IMR-90 (cell line): ENCODE data around the gene PLAGL1. TPM values are rescaled to one million over a fixed set of nuclear protein-coding genes. Genes with fewer than 3 reads are reported as not detected.

Experiments
- ATAC-seq: fragments of 200-7000 bp; cut with Tn5 transposase; 2 replicates; pipeline ENCODE4 v1.9.1; 2020; ENCODE audit warnings: low read depth, mild to moderate bottlenecking, moderate library complexity
- BruUV-seq: library from RNA; stranded (reverse); fragments of 400-500 nt; replicated peaks from 2 replicates; lab custom pipeline; 2021; lab: Mats Ljungman, UMichigan
- CTCF ChIA-PET: fragments of 300-600 bp; formaldehyde crosslinking; extraction: SDS; loops from one replicate; lab custom pipeline; 2021; ENCODE audit warnings: antibody characterized with exemption; lab: Yijun Ruan, JAX
- POLR2A ChIA-PET: fragments of 300-600 bp; sonication (Branson Sonifier 250); formaldehyde crosslinking; loops from one replicate; lab custom pipeline; 2022; ENCODE audit warnings: antibody characterized with exemption; ENCODE audit not compliant: unreplicated experiment; lab: Charles Lee
- DNase-seq: peaks from one replicate; pipeline ENCODE4 v3.0.0; 2013
- H2AFZ ChIP-seq: replicated peaks from 2 replicates; pipeline ENCODE3; 2013; ENCODE audit warnings: low read length, mild to moderate bottlenecking; ENCODE audit not compliant: poor library complexity
- H2AK5ac ChIP-seq: 2 replicates; pipeline ENCODE4 v1.6.1; 2013; ENCODE audit warnings: low read depth, low read length, inconsistent platforms
- H2AK9ac ChIP-seq: replicated peaks from 2 replicates; pipeline ENCODE3; 2013; ENCODE audit warnings: mild to moderate bottlenecking, low read depth, low read length, moderate library complexity; ENCODE audit not compliant: poor library complexity
- H2BK120ac ChIP-seq: 2 replicates; pipeline ENCODE4 v1.6.1; 2013; ENCODE audit warnings: low read depth, low read length, inconsistent platforms
- H2BK15ac ChIP-seq: 3 replicates; pipeline ENCODE4 v1.6.1; 2013; ENCODE audit warnings: low read depth, low read length, inconsistent platforms
- H2BK20ac ChIP-seq: 2 replicates; pipeline ENCODE4 v1.6.1; 2013; ENCODE audit warnings: low read depth, mild to moderate bottlenecking, inconsistent platforms, low read length, moderate library complexity
- H2BK5ac ChIP-seq: 2 replicates; pipeline ENCODE4 v1.6.1; 2013; ENCODE audit warnings: mild to moderate bottlenecking, low read depth, low read length, inconsistent platforms; ENCODE audit not compliant: poor library complexity, severe bottlenecking
- H3K14ac ChIP-seq: replicated peaks from 2 replicates; pipeline ENCODE4 v1.6.1; 2013; ENCODE audit warnings: low read depth, low read length, inconsistent platforms
- H3K18ac ChIP-seq: 2 replicates; pipeline ENCODE4 v1.6.1; 2013; ENCODE audit warnings: low read depth, low read length, control low read depth
- H3K23ac ChIP-seq: 2 replicates; pipeline ENCODE4 v1.6.1; 2013; ENCODE audit warnings: low read depth, low read length, inconsistent platforms
- H3K27ac ChIP-seq: 2 replicates; pipeline ENCODE4 v1.5.1; 2013; ENCODE audit warnings: mild to moderate bottlenecking, control low read depth, low read length; ENCODE audit not compliant: insufficient read depth
- H3K27me3 ChIP-seq: 2 replicates; pipeline ENCODE4 v1.6.1; 2013; ENCODE audit warnings: low read length; ENCODE audit not compliant: control insufficient read depth, insufficient read depth
- H3K36me3 ChIP-seq: 2 replicates; pipeline ENCODE4 v1.6.1; 2013; ENCODE audit warnings: low read length, mixed read lengths; ENCODE audit not compliant: control insufficient read depth, insufficient read depth
- H3K4ac ChIP-seq: 2 replicates; pipeline ENCODE4 v1.6.1; 2013; ENCODE audit warnings: low read depth, low read length, inconsistent platforms
- H3K4me1 ChIP-seq: 2 replicates; pipeline ENCODE4 v1.6.1; 2013; ENCODE audit warnings: low read length, mixed read lengths; ENCODE audit not compliant: control insufficient read depth, insufficient read depth
- H3K4me2 ChIP-seq: 2 replicates; pipeline ENCODE4 v1.6.1; 2013; ENCODE audit warnings: low read depth, mild to moderate bottlenecking, control low read depth, low read length, moderate library complexity
- H3K4me3 ChIP-seq: 2 replicates; pipeline ENCODE4 v1.5.1; 2013; ENCODE audit warnings: low read depth, mild to moderate bottlenecking, control low read depth, low read length, moderate library complexity; ENCODE audit not compliant: insufficient read depth
- H3K56ac ChIP-seq: 2 replicates; pipeline ENCODE4 v1.6.1; 2013; ENCODE audit warnings: low read length, inconsistent platforms; ENCODE audit not compliant: insufficient read depth; ENCODE audit errors: extremely low read depth
- H3K79me1 ChIP-seq, 2 experiments: 2 replicates each; pipeline ENCODE4 v1.6.1; 2013; ENCODE audit warnings: low read length in 2 of 2, inconsistent platforms in 1 of 2, low read depth in 1 of 2
- H3K9ac ChIP-seq: 2 replicates; pipeline ENCODE4 v1.6.1; 2013; ENCODE audit warnings: low read depth, low read length, control low read depth
- H3K9me1 ChIP-seq: 2 replicates; pipeline ENCODE4 v1.6.1; 2013; ENCODE audit warnings: low read length, inconsistent platforms; ENCODE audit not compliant: insufficient read depth
- H3K9me3 ChIP-seq: 2 replicates; pipeline ENCODE4 v1.6.1; 2013; ENCODE audit warnings: low read length; ENCODE audit not compliant: control insufficient read depth, insufficient read depth
- H4K20me1 ChIP-seq: 2 replicates; pipeline ENCODE4 v1.6.1; 2013; ENCODE audit warnings: low read length, inconsistent platforms; ENCODE audit not compliant: insufficient read depth
- H4K5ac ChIP-seq: 2 replicates; pipeline ENCODE4 v1.6.1; 2013; ENCODE audit warnings: mild to moderate bottlenecking, low read depth, low read length, control low read depth
- H4K8ac ChIP-seq, 2 experiments: 2 replicates each; pipeline ENCODE4 v1.6.1; 2013; ENCODE audit warnings: low read depth in 2 of 2, low read length in 2 of 2, control low read depth in 1 of 2, inconsistent platforms in 1 of 2
- H4K91ac ChIP-seq: 2 replicates; pipeline ENCODE4 v1.6.1; 2013; ENCODE audit warnings: low read depth, low read length, inconsistent platforms; ENCODE audit not compliant: insufficient read depth
- BHLHE40 ChIP-seq: fragments of 150-350 bp; IDR thresholded peaks from 2 replicates; pipeline ENCODE4 v1.6.1; 2016; ENCODE audit warnings: mild to moderate bottlenecking, low read depth, low read length
- CEBPB ChIP-seq: IDR thresholded peaks from 2 replicates; pipeline ENCODE4 v1.6.1; 2012; ENCODE audit warnings: low read depth, low read length, improper control_type of control experiment
- CHD1 ChIP-seq: IDR thresholded peaks from 2 replicates; pipeline ENCODE4 v1.6.1; 2012; ENCODE audit warnings: low read depth, low read length, improper control_type of control experiment
- CTCF ChIP-seq: conservative IDR thresholded peaks from 2 replicates; pipeline ENCODE4 v1.5.1; 2012; ENCODE audit warnings: mild to moderate bottlenecking, low read depth, low read length, improper control_type of control experiment
- ELK1 ChIP-seq: fragments of 150-350 bp; IDR thresholded peaks from 2 replicates; pipeline ENCODE4 v1.6.1; 2016; ENCODE audit warnings: low read depth, mild to moderate bottlenecking, low read length, moderate library complexity, borderline replicate concordance
- FOS ChIP-seq: fragments of 150-350 bp; IDR thresholded peaks from 2 replicates; pipeline ENCODE4 v1.6.1; 2016; ENCODE audit warnings: low read depth, low read length
- MAFK ChIP-seq: IDR thresholded peaks from 2 replicates; pipeline ENCODE4 v1.6.1; 2012; ENCODE audit warnings: low read depth, low read length, improper control_type of control experiment
- MAZ ChIP-seq: IDR thresholded peaks from 2 replicates; pipeline ENCODE4 v1.6.1; 2012; ENCODE audit warnings: low read depth, mild to moderate bottlenecking, low read length, improper control_type of control experiment, moderate library complexity, borderline replicate concordance
- MXI1 ChIP-seq: IDR thresholded peaks from 2 replicates; pipeline ENCODE4 v1.6.1; 2012; ENCODE audit warnings: low read depth, mild to moderate bottlenecking, low read length, moderate library complexity, borderline replicate concordance
- NFE2L2 ChIP-seq: fragments of 150-350 bp; IDR thresholded peaks from 2 replicates; pipeline ENCODE4 v1.6.1; 2016; ENCODE audit warnings: low read depth, mild to moderate bottlenecking, low read length
- POLR2A ChIP-seq: IDR thresholded peaks from 2 replicates; pipeline ENCODE4 v1.6.1; 2012; ENCODE audit warnings: mild to moderate bottlenecking, low read depth, low read length
- RAD21 ChIP-seq: IDR thresholded peaks from 2 replicates; pipeline ENCODE4 v1.6.1; 2012; ENCODE audit warnings: low read length, improper control_type of control experiment
- RCOR1 ChIP-seq: IDR thresholded peaks from 2 replicates; pipeline ENCODE4 v1.6.1; 2012; ENCODE audit warnings: mild to moderate bottlenecking, low read length, improper control_type of control experiment; ENCODE audit not compliant: insufficient replicate concordance
- RFX5 ChIP-seq: IDR thresholded peaks from 2 replicates; pipeline ENCODE4 v1.8.0; 2012; ENCODE audit warnings: low read depth, mild to moderate bottlenecking, low read length, moderate library complexity
- SMC3 ChIP-seq: fragments of 150-350 bp; IDR thresholded peaks from 2 replicates; pipeline ENCODE4 v1.6.1; 2016; ENCODE audit warnings: low read depth, mild to moderate bottlenecking, antibody characterized with exemption, low read length, moderate library complexity
- USF2 ChIP-seq: fragments of 150-350 bp; IDR thresholded peaks from 2 replicates; pipeline ENCODE4 v1.6.1; 2017; ENCODE audit warnings: mild to moderate bottlenecking, antibody characterized with exemption, low read length, low read depth
- WGBS, 2 experiments: methylation state at CpG; one replicate each; pipeline versions ENCODE4 v1.1.5 to v1.1.7; 2013; ENCODE audit warnings: missing lambda C conversion rate in 2 of 2; ENCODE audit not compliant: insufficient read length in 1 of 2; ENCODE audit errors: extremely low coverage in 2 of 2; 5-methylcytosine and 5-hydroxymethylcytosine counted together
- dilution Hi-C: fragments of 300-500 bp; cut with HindIII; formaldehyde crosslinking; loops from one replicate; pipeline ENCODE4 v1.14.3; 2018; ENCODE audit warnings: low sequenced_read_pairs; ENCODE audit not compliant: unreplicated experiment
- in situ Hi-C: fragments of 300-500 bp; cut with MboI; formaldehyde crosslinking; loops from 3 replicates; pipeline ENCODE4 v1.14.3; 2019; ENCODE audit warnings: low sequenced_read_pairs, inconsistent platforms, mixed read lengths
- intact Hi-C: fragments of 100-400 bp; cut with micrococcal nuclease; formaldehyde crosslinking; loops from 2 replicates; pipeline ENCODE4 v1.10.0; 2022
- polyA plus RNA-seq, 3 experiments: library from polyadenylated mRNA; depleted of rRNA; stranded (reverse); fragments of >200 nt; gene quantifications; 2 replicates each; pipeline ENCODE4 v1.2.3, GENCODE V29; 2012; ENCODE audit warnings: low replicate concordance in 1 of 3
- total RNA-seq: library from RNA; depleted of rRNA; stranded (reverse); fragments of >200 nt; gene quantifications from 2 replicates; pipeline ENCODE4 v1.2.3, GENCODE V29; 2012

The PLAGL1 gene
- total and polyA plus RNA-seq, 2 of the 4 experiments (the other 2 are of a cell fraction): 23.3 to 73.8 TPM

GRCh38 chr6:143961066-143961465, 47.0 kb downstream of the PLAGL1 start:
- Histone ChIP-seq H3K79me1 (peaks cover 0 to 9% of the 10 kb centered on the region in 2 experiments; a peak in 1 of 4 replicates), H3K56ac (no peak overlapping the region), H3K27me3 (peaks cover 14% of the 10 kb centered on the region), H3K23ac (no peak overlapping the region), H2AK5ac (no peak overlapping the region), H2BK15ac (no peak overlapping the region), H3K18ac (no peak overlapping the region), H2BK5ac (no peak overlapping the region), H3K36me3 (peaks cover 19% of the 10 kb centered on the region), H4K20me1 (no peaks in the 10 kb centered on the region), H3K27ac (no peak overlapping the region), H3K9ac (no peak overlapping the region), H3K9me3 (no peaks in the 10 kb centered on the region), H2BK120ac (no peak overlapping the region), H4K5ac (no peak overlapping the region), H4K91ac (no peak overlapping the region), H3K4ac (no peak overlapping the region), H3K4me3 (no peak overlapping the region), H3K4me2 (no peak overlapping the region), H3K14ac (no peak overlapping the region), H3K4me1 (peaks cover 6% of the 10 kb centered on the region; the same call in 1 of the 2 replicates), H3K9me1 (peaks cover 3% of the 10 kb centered on the region; the same call in 1 of the 2 replicates), H2AFZ (no peak overlapping the region), H2AK9ac (no peak overlapping the region), H2BK20ac (no peak overlapping the region), H4K8ac (no peak overlapping the region)
- no CpG with 5 or more reads among the region's 3 CpGs for WGBS, 2 experiments
- dilution Hi-C loops: no loop called here
- BruUV-seq: no TSS peak
- ATAC-seq (no peak), DNase-seq (no peak)
- POLR2A ChIA-PET: no interaction called here
- intact Hi-C loops: no loop called here
- in situ Hi-C loops: no loop called here
- CTCF ChIA-PET: interaction anchor here (0.9 kb wide), 1 partner anchor 10 kb away, joined by 4 read pairs; no protein-coding TSS in a partner anchor
- TF ChIP-seq CEBPB (no peak), RFX5 (no peak), NFE2L2 (no peak), CHD1 (no peak), FOS (no peak), MAZ (no peak), RCOR1 (no peak), MXI1 (no peak), BHLHE40 (no peak), USF2 (no peak), RAD21 (no peak), ELK1 (no peak), MAFK (no peak), SMC3 (no peak), POLR2A (no peak), CTCF (no peak)
